NOMO-1 treated with DMSO at 0.1 percent for 48 hours (cell line): Measurements from ENCODE around the gene GNRH2.
"Not testable (repeated sequence)": the region's sequence is repeated elsewhere in the genome, so short reads cannot be mapped to it uniquely, and the experiment has no call there.

Experiments used
- DNase-seq: peaks from one replicate; lab custom pipeline; 2025; ENCODE audit not compliant: unreplicated experiment; lab: John Stamatoyannopoulos, UW

The GNRH2 gene

GRCh38 chr20:3041854-3042409 lies 1.5 kb upstream of the GNRH2 start:
- DNase-seq, result no peak

GRCh38 chr20:3042625-3043024 lies 797 bp upstream of the GNRH2 start:
- no peak for DNase-seq

- no peak for DNase-seq
Observed at GRCh38 chr20:3044336-3044965, 1.0 kb downstream of the GNRH2 start.

GRCh38 chr20:3045042-3045815 lies 1.8 kb downstream of the GNRH2 start:
- DNase-seq, result peak; percentile 78

- DNase-seq, result peak; percentile 79
Observed at GRCh38 chr20:3045816-3046676, 2.6 kb downstream of the GNRH2 start, which contains the start of gene MRPS26. Gene MRPS26 (plus strand): TSS chr20:3046052. CDS start chr20:3046069, 17 bp downstream.

- DNase-seq, result no peak
Observed at GRCh38 chr20:3046677-3047462, 3.4 kb downstream of the GNRH2 start.

GRCh38 chr20:3047486-3048419 lies 4.3 kb downstream of the GNRH2 start:
- no peak for DNase-seq

GRCh38 chr20:3051385-3052019 lies 8.1 kb downstream of the GNRH2 start:
- DNase-seq, result no peak

GRCh38 chr20:3059489-3059888 lies 16.1 kb downstream of the GNRH2 start:
- no peak for DNase-seq

GRCh38 chr20:3064119-3064518 lies 20.7 kb downstream of the GNRH2 start:
- not testable (repeated sequence) for DNase-seq

GRCh38 chr20:3067139-3068014 lies 24.0 kb downstream of the GNRH2 start:
- DNase-seq, result no peak

GRCh38 chr20:3068075-3068474 lies 24.7 kb downstream of the GNRH2 start:
- DNase-seq, result no peak

- no peak for DNase-seq
Observed at GRCh38 chr20:3068986-3069900, 25.8 kb downstream of the GNRH2 start.

GRCh38 chr20:3070725-3071124 lies 27.3 kb downstream of the GNRH2 start:
- DNase-seq, result no peak

GRCh38 chr20:3071266-3071609 lies 27.8 kb downstream of the GNRH2 start:
- DNase-seq, result no peak

GRCh38 chr20:3071610-3072529 lies 28.4 kb downstream of the GNRH2 start, which contains the start of gene OXT:
Gene OXT (plus strand): TSS chr20:3071620. CDS start chr20:3071656, 36 bp downstream.
- peak; percentile 38 for DNase-seq
